ENCODE measurements around the gene DNAH8.
"Not testable (repeated sequence)": the region's sequence is repeated elsewhere in the genome, so short reads cannot be mapped to it uniquely, and the experiment has no call there.

DNAH8 gene

DNA sequence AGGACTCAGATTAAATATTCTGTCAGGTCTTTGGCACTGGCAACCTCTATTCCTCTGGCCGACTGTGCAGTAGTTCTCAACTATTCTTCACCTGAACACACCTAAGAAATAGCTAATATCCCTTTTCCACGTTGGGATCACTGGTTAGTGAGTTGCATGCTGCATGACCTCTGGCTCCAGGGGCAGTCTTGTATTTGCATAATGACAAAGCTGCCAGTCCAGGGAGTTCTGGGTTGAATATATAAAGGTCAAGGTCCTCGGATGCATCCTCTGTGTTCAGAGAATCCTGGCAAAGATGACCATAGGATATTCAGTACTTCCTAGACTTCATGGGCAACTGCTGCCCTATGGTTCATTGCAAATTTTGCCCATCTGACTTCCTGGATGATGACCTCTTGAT lies 131.2 kb downstream of the DNAH8 start:
- no peak for DNase-seq

DNA sequence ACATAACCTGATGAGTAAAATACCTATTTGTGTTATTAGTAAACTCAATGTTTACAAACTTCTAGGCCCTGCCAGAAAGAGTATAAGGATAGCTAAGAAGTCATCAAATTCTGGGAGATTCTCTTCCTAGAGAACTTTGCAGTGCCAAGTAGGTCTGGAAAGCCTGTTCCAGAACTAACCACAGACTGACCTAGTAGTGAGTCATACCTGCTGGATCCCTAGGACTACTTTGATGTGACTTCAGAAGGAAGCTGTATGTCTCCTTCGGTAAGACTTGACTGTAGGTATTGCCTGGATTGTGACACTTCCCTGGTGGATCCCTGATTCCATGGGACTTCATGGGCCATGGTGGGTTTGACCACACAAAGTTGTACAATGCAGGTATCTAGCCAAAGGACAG lies 131.7 kb downstream of the DNAH8 start:
- DNase-seq: no peak

DNA sequence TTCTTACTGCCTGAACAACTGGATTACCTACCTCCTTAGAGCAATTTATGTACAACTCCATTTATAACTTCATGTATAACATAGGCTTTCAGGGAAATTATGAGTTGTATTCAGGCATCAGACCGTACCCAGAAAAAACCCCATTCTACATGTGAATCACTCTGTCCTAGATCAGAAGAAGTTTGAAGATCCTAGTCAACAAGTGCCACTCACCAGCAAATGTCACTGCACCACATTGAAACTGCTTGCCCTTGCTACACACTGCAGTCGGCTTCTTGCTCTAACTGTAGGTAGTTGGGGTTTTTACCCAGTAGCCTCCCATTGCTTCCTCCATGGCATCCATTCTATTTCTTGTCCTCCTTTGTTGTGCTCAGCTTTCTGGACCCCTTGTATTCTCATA lies 132.4 kb downstream of the DNAH8 start:
- no peak for DNase-seq

DNA sequence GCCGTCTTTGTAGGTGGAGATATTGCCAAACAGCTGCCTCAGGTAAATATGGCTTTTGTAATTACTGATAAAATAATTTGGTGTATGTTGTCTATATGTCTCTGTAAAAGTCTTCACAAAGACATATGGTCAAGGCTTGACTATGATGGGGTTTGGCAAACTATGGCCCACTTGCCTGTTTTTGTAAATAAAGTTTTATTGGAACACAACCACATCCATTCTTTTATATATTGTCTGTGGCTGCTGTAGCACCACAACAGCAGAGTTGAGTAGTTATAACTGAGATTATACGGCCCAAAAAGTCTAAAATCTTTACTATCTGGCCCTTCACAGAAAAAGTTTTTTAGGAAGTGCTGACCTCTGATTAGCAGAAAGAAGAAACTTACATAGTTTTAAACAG lies 133.6 kb downstream of the DNAH8 start:
- DNase-seq: no peak

DNA sequence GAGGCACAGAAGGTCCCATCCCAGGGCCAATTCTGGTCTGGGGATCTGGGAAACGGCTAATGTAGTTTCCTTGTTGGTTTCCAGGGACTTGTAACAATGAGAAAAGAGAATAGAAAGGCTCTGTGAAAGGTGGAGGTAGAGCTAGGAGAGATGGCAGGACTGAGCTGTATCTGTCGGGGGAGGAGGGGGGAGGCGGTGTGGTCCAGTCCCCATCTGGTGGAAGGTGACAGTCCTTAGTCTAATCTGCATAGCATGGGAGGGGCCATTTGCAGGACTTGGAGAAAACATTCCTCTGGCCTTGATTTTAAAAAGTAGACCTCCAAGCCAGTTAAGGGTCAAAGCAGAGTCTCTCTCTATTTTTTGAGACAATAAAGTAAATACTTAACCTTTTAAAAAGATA lies 137.1 kb downstream of the DNAH8 start:
- no peak for DNase-seq

DNA sequence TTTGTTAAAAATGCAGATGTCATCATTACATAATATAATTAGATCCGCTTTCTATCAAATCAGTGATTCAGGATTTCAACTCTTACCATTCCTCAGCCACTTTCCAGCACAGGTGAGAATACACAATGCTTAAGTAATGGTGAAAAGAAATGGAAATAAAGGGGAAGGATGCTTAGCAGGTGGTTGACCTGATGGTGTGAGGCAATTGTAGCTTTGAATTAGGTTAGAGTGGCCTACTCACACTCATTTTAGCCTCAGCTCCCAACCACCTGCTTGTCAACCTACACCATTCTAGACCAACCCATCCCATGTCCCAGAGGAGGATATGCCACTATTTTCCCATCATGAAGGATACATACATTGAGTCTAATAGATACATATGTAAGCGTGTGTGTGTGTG lies 138.1 kb downstream of the DNAH8 start:
- no peak for DNase-seq

DNA sequence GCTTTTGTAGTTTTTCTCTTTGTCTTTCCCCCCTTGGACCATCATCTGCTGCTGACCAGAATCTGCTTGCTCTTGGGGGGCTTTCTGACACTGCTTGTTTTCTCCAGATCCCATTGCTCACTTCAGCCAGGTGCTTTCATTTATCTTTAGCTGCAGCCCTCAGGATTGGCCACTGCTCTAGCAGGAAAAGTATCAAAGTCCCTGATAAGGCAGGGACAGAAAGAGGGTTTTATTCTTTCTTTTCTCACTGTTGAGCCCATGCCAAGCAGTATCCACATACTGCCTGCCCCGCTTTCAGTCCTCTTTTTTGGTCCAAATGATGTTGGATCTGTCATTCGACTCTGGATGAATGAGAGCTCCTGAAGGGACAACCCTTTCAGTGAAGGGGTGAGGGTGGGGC lies 141.4 kb downstream of the DNAH8 start:
- no peak for DNase-seq

- DNase-seq: no peak
Observed at GRCh38 chr6:38857815-38858214, 142.7 kb downstream of the DNAH8 start.

- no peak for DNase-seq
Observed at GRCh38 chr6:38860041-38860440, 144.9 kb downstream of the DNAH8 start.

GRCh38 chr6:38861926-38862401 lies 146.9 kb downstream of the DNAH8 start:
- no peak for DNase-seq

DNA sequence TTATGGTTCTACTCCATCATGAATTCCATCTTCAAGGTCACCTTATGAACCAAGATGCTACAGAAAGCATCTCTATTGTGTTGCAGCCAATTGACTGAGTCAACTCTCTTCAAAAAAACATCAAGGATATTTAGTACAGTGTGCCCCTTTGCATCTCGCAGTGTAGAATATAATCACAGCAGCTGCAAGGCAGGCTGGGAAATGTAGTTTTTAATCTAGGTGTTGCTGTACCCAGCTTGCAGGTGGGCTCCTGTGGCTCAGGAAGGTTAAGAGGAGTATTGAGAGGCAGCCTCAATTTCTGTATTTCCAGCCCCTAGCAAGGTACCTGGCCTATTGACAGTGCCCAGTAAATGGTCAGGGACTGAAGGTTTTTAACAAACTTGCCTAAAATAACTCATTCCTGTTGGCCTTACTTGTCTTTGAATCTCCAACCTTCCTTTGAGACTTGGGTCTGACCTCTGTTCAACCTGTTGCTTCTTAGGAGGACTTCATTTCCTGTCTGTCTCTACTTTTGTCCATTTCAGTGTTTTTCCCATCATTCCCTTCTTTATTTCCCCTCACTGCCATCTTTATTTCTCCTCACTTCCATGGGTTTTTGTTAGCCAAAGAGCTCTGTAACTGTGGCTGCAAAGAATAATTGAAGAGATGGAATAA lies 150.5 kb downstream of the DNAH8 start:
- DNase-seq: no peak

DNA sequence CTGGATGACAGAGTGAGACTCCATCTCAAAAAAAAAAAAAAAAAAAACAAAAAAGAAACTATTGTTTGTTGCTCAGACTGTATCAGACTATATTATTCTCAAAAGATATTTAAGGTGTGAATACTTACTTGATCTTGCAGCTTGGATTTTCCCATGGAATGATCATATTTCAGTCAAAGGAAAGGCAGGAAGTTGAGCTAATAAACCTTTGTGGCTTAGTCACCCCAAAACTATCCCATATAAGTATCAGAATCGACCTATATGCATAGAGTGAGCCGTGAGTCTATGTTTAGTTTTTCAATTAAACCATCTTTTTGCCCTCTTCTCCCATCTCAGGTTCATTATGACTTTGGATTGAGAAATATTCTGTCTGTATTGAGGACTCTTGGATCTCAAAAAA lies 152.6 kb downstream of the DNAH8 start:
- no peak for DNase-seq

DNA sequence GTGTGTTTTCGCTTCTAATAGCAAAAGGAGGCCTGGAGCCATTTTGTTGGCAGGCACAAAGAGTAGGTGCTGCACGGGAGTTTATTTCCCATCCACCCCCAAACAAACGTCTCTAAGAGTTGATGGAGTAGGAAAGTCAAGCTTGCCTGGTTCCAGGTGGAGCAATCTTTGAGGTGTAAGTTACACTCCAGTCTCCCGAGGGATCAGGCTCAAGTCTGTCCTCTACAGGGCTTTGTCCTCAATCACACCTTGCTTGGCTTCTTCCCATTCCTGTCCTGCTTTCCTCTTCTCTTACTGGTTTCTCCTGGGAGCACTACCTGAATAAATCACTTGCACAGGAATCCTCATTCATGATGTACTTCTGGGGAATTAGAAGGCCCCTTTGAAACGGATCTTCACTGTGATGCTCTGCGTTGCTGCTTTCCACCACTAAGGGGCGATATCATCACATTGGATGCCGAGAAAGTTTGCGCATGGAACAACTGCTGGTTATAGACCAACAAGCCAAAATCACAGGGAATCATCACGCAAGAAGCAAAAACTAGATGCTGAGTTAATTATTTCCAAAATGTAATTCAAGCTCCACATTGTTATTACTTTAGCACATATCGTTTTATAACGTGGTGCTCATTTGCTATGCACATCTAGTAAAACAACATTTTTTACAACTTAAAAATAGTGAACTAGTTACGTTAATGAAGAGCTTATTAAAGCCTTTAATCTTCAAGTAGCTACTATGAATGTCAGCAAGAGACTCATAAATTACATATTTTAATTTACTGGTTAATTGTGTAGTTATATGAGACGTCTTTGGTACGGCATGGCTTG lies 156.8 kb downstream of the DNAH8 start:
- DNase-seq: peak; percentile 42

DNA sequence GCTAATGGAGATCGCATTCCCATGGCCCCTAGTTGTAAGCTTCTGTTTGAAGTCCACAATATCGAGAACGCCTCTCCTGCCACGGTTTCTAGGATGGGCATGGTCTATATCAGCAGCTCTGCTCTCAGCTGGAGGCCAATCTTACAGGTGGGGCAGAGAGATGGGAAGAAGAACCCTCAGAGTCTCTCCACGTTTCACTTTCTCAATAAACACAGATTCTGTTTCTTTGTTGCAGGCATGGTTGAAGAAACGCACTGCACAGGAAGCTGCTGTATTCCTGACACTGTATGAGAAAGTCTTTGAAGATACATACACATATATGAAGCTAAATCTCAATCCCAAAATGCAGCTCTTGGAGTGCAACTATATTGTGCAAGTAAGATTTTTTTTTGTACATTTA lies 157.9 kb downstream of the DNAH8 start:
- no peak for DNase-seq

GRCh38 chr6:38873816-38874215 lies 158.7 kb downstream of the DNAH8 start:
- not testable (repeated sequence) for DNase-seq

- DNase-seq: peak; percentile 47
Observed at GRCh38 chr6:38876475-38876874, 161.4 kb downstream of the DNAH8 start.

DNA sequence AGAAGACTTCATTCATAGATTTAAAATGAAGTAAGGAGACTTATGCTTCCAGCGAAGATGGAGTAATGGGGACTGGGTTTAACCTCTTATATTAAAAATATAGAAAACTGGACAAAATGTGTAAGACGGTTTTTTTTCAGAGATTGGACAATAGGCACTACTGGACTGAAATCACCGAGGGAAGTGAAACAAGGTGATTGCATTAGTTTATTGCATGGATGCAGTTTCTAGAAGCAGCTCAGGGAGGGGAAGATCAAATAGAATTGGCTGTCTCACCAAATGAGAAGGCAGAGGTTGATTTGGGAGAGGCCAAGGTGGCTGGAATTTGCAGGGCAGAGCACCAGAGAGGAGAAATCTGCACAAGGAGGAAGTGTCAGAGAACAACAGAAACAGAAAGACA lies 162.6 kb downstream of the DNAH8 start:
- DNase-seq: no peak

GRCh38 chr6:38882157-38882556 lies 167.0 kb downstream of the DNAH8 start:
- DNase-seq: no peak

GRCh38 chr6:38897507-38897906 lies 182.4 kb downstream of the DNAH8 start:
- no peak for DNase-seq

- no peak for DNase-seq
Observed at GRCh38 chr6:38901802-38902522, 186.9 kb downstream of the DNAH8 start.

DNA sequence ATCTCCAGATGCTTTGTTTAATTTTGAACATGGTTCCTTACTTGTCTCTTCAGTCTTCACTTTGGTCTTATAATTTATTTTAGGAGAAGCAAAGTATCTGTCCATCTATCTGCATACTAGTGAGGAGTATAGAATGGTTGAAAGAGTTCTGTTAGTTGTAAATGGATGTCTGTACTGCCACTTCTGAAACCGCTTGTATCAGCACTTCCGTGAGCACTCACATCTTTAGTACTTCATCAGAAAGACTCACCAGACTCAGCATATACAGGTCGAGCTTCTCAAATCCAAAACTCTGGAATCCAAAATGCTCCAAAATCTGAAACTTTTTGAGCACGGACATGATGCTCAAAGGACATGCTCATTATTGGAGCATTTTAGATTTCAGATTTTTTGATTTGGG lies 191.5 kb downstream of the DNAH8 start:
- no peak for DNase-seq

DNA sequence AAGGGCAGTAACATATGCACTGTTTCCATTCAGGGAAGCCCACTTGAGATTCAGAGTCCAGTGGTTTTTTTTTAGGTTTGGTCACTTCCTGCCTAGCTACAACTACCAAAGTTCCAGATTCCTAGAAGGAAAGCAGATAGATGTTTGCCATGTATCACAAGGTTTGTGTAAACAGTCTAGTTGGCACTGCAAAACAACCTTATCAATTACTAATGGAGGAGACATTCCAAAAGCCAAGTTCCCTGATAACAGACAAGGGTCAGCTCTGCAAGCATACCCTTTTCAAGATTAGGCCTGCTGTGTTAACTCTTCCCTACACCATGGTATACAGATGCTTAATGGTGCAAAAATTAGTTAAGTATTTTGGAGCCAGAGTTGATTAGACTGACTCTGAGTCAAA lies 192.2 kb downstream of the DNAH8 start:
- no peak for DNase-seq

DNA sequence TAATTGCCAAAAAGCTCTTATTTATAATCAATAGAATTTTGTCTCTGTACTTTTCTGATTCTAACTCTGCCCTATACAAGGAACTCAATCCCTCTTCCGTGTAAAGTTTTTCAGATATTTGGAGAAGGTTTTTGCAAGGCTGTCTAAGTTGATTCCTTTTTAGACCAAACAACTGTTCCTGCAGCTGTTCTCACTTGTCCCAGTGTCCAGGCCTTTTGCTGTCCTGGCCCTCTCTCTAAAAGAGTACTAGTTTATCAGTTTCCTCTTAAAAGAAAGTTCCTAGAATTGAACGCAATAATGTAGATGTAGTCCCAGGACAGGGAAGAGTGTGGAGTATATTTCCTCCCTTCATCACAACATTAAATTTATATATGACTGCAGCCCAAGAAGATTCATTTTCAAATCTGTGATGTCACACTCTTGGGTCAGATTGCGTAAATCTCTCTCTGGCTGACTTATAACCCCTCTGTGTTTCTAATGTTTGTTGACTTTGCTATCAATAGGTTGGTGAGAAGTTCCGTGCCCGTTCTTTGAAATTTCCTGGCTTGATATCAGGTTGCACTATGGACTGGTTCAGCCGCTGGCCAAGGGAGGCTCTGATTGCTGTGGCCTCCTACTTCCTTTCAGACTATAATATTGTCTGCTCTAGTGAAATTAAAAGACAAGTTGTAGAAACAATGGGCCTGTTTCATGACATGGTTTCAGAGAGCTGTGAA lies 194.1 kb downstream of the DNAH8 start:
- no peak for DNase-seq

Measured in left hindlimb (tissue), 1 donor.